SK-N-SH treated with all-trans-retinoic acid at 6 μM for 48 hours (cell line): ENCODE data around the gene SYNDIG1.

Experiments
- BACH2 ChIP-seq: fragments of 250-450 bp; sonication (Bioruptor Pico); IDR thresholded peaks from 2 replicates; pipeline ENCODE4 v1.9.0; 2021; ENCODE audit warnings: mild to moderate bottlenecking, borderline replicate concordance
- ESRRG ChIP-seq: fragments of 250-450 bp; sonication (Bioruptor Pico); IDR thresholded peaks from 2 replicates; pipeline ENCODE4 v1.6.1; 2021; ENCODE audit warnings: mild to moderate bottlenecking
- ISL1 ChIP-seq: fragments of 250-450 bp; sonication (Bioruptor Pico); IDR thresholded peaks from 2 replicates; pipeline ENCODE4 v2.1.2; 2022; ENCODE audit warnings: mild to moderate bottlenecking, moderate library complexity
- TF ChIP-seq, protein P1 (sequence below): fragments of 250-450 bp; sonication (Bioruptor Pico); IDR thresholded peaks from 2 replicates; pipeline ENCODE4 v1.5.1; 2020; ENCODE audit warnings: low read depth, mild to moderate bottlenecking, moderate library complexity

DNA sequence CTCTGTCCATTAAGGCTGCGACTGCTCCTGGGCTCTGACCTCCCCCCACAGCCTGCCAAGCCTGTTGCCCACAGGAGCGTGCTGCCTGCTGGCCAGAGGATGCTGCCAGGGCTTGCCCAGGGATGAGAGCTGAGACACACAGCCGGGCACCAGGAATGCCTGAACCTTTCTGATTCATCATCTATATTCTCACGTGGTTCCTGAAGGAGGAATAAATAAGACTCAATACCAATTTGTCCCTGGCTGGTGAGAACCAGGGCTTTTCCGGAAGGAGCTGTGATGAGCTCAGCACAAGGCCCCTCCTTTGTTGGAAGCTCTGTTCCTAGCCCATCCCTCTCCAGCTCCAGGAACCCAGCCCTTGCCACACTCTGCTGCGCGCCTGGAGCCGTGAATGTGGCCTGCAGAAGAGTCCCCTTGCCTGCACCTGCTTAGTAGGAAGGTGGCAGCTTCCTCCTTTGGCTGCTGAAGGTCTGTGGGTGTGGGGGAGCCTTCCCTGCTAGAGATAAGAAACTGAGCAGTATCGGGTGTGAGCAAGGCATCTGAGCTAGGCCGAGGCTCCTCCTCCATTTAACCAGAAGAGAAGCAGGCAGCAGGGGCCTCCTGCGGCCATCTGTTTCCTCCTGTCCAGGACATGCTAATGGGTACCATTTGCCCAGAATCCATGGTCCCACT, 37.9 kb downstream of the SYNDIG1 start:
- no peak for TF ChIP-seq ESRRG (CRISPR knock-in tag)
- TF ChIP-seq ISL1 (CRISPR knock-in tag): no peak
- no peak for TF ChIP-seq BACH2 (CRISPR knock-in tag)
- TF ChIP-seq, protein P1, sequence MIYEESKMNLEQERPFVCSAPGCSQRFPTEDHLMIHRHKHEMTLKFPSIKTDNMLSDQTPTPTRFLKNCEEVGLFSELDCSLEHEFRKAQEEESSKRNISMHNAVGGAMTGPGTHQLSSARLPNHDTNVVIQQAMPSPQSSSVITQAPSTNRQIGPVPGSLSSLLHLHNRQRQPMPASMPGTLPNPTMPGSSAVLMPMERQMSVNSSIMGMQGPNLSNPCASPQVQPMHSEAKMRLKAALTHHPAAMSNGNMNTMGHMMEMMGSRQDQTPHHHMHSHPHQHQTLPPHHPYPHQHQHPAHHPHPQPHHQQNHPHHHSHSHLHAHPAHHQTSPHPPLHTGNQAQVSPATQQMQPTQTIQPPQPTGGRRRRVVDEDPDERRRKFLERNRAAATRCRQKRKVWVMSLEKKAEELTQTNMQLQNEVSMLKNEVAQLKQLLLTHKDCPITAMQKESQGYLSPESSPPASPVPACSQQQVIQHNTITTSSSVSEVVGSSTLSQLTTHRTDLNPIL: no peak
